HCT116 (cell line): Measurements from ENCODE around the gene CNR2.

ENCODE experiments used
- CEBPB ChIP-seq: IDR thresholded peaks from 2 replicates; pipeline ENCODE4 v1.6.1; 2012; ENCODE audit warnings: low read depth
- CTCF ChIP-seq, 3 experiments: fragments of 200-600 bp in 1 of 3; sonication (generic) in 1 of 3; IDR thresholded peaks in 2 of 3; conservative IDR thresholded peaks in 1 of 3; 2 replicates each; pipeline ENCODE4 v1.5.1; 2012 to 2017; ENCODE audit warnings: low read depth in 2 of 3, low read length in 2 of 3, antibody characterized with exemption in 1 of 3, borderline replicate concordance in 1 of 3, control low read depth in 1 of 3, mild to moderate bottlenecking in 1 of 3, mixed read lengths in 1 of 3, mixed run types in 1 of 3, moderate library complexity in 1 of 3; ENCODE audit not compliant: insufficient read depth in 1 of 3
- EZH2 ChIP-seq: fragments of 200-600 bp; sonication (generic); IDR thresholded peaks from 2 replicates; pipeline ENCODE4 v1.6.1; 2017; ENCODE audit warnings: antibody characterized with exemption, mixed run types
- EZH2phosphoT487 ChIP-seq: fragments of 200-600 bp; IDR thresholded peaks from 2 replicates; pipeline ENCODE4 v1.6.1; 2018; ENCODE audit warnings: antibody characterized with exemption, borderline replicate concordance
- FOSL1 ChIP-seq: IDR thresholded peaks from 2 replicates; pipeline ENCODE4 v1.6.1; 2012; ENCODE audit warnings: low read depth
- JUND ChIP-seq: IDR thresholded peaks from 2 replicates; pipeline ENCODE4 v1.6.1; 2012
- POLR2A ChIP-seq: IDR thresholded peaks from 2 replicates; pipeline ENCODE4 v1.7.0; 2011; ENCODE audit warnings: borderline replicate concordance; ENCODE audit not compliant: insufficient read depth, insufficient read length; ENCODE audit errors: extremely low read depth
- POLR2AphosphoS5 ChIP-seq: IDR thresholded peaks from 2 replicates; pipeline ENCODE4 v1.6.1; 2011; ENCODE audit warnings: mild to moderate bottlenecking, low read depth, low read length, moderate library complexity
- RAD21 ChIP-seq: IDR thresholded peaks from 2 replicates; pipeline ENCODE4 v1.6.1; 2012; ENCODE audit warnings: low read depth, mild to moderate bottlenecking
- SIN3A ChIP-seq: IDR thresholded peaks from 2 replicates; pipeline ENCODE4 v1.6.1; 2012; ENCODE audit warnings: low read depth
- SP1 ChIP-seq: IDR thresholded peaks from 2 replicates; pipeline ENCODE4 v1.6.1; 2012; ENCODE audit warnings: low read depth
- YY1 ChIP-seq: IDR thresholded peaks from 2 replicates; pipeline ENCODE4 v1.6.1; 2011; ENCODE audit warnings: low read length, low read depth, moderate library complexity, mild to moderate bottlenecking; ENCODE audit not compliant: insufficient replicate concordance; ENCODE audit errors: extremely low read depth
- ZBTB33 ChIP-seq: IDR thresholded peaks from 2 replicates; pipeline ENCODE4 v1.6.1; 2011; ENCODE audit warnings: mild to moderate bottlenecking, low read length, moderate library complexity; ENCODE audit not compliant: insufficient replicate concordance; ENCODE audit errors: extremely low read depth
- ZNF274 ChIP-seq: fragments of 200-500 bp; sonication (Bioruptor generic); IDR thresholded peaks from 2 replicates; pipeline ENCODE4 v1.6.1; 2014; ENCODE audit warnings: mild to moderate bottlenecking, low read depth, low read length, inconsistent platforms

GRCh38 chr1:23914921-23915320, 1.8 kb upstream of the CNR2 start:
- no peak for TF ChIP-seq EZH2
- TF ChIP-seq CTCF (IDR thresholded peaks at IDR 0.05 in 2 of 3, conservative IDR thresholded peaks at IDR 0.05 in 1 of 3; ENCODE audit: borderline replicate concordance in 1 of 3, insufficient read depth in 1 of 3, low read depth in 2 of 3, low read length in 2 of 3) = no peak
- no peak for TF ChIP-seq SIN3A
- no peak for TF ChIP-seq YY1
- no peak for TF ChIP-seq POLR2A
- TF ChIP-seq SP1 = no peak
- no peak for TF ChIP-seq ZNF274
- no peak for TF ChIP-seq EZH2phosphoT487
- TF ChIP-seq POLR2AphosphoS5 = no peak
- TF ChIP-seq ZBTB33 = no peak
- TF ChIP-seq FOSL1 = no peak
- no peak for TF ChIP-seq CEBPB
- TF ChIP-seq RAD21 = no peak
- no peak for TF ChIP-seq JUND
